ENCODE results near the gene ACSF2. TPM values are rescaled to one million over a fixed set of nuclear protein-coding genes. Genes with fewer than 3 reads are reported as not detected.

Gene ACSF2
- total RNA-seq, 4 donors from 2014 or later = 40.8 to 121 (median 64.3) TPM

- WGBS, 2 donors = 26 to 31% methylated on average over 3 of the region's 3 CpGs
- H3K4me3 ChIP-seq (ENCODE audit: low read depth, poor library complexity, severe bottlenecking) = no peak overlapping the region
- no peak for DNase-seq (ENCODE audit: low spot score in 2 of 2)
- no peak for TF ChIP-seq CTCF (IDR thresholded peaks at IDR 0.05)
- no peak for TF ChIP-seq POLR2A (IDR thresholded peaks at IDR 0.05)
- intact Hi-C loops (cut with DNase I; ENCODE audit: low total_unique reads) = no loop called here
Observed at GRCh38 chr17:50421308-50422051, 4.5 kb upstream of the ACSF2 start.

GRCh38 chr17:50422738-50423137, 3.3 kb upstream of the ACSF2 start:
- no peak overlapping the region for H3K4me3 ChIP-seq (ENCODE audit: low read depth, poor library complexity, severe bottlenecking)
- TF ChIP-seq CTCF (IDR thresholded peaks at IDR 0.05) = no peak
- TF ChIP-seq POLR2A (IDR thresholded peaks at IDR 0.05) = no peak
- no peak for DNase-seq (ENCODE audit: low spot score in 2 of 2)
- intact Hi-C loops (cut with DNase I; ENCODE audit: low total_unique reads) = no loop called here
- WGBS, 2 donors = 93 to 94% methylated on average over 2 of the region's 2 CpGs

GRCh38 chr17:50423553-50424159, 2.4 kb upstream of the ACSF2 start:
- DNase-seq (ENCODE audit: low spot score in 2 of 2) = no peak
- TF ChIP-seq POLR2A (IDR thresholded peaks at IDR 0.05) = no peak
- TF ChIP-seq CTCF (IDR thresholded peaks at IDR 0.05) = no peak
- no peak overlapping the region for H3K4me3 ChIP-seq (ENCODE audit: low read depth, poor library complexity, severe bottlenecking)
- intact Hi-C loops (cut with DNase I; ENCODE audit: low total_unique reads) = no loop called here
- 54 to 57% methylated on average over 6 of the region's 6 CpGs for WGBS, 2 donors

GRCh38 chr17:50424246-50424995, 1.6 kb upstream of the ACSF2 start:
- no peak for TF ChIP-seq CTCF (IDR thresholded peaks at IDR 0.05)
- no peak for TF ChIP-seq POLR2A (IDR thresholded peaks at IDR 0.05)
- 68 to 84% methylated on average over 9 of the region's 9 CpGs for whole genome bisulfite sequencing, 2 donors
- no peak for DNase-seq (ENCODE audit: low spot score in 2 of 2)
- no peak overlapping the region for H3K4me3 ChIP-seq (ENCODE audit: low read depth, poor library complexity, severe bottlenecking)
- intact Hi-C loops (cut with DNase I; ENCODE audit: low total_unique reads) = no loop called here

GRCh38 chr17:50424996-50425681, 879 bp upstream of the ACSF2 start:
- WGBS, 2 donors = 82 to 86% methylated on average over 8 of the region's 8 CpGs
- DNase-seq (ENCODE audit: low spot score in 2 of 2) = no peak
- TF ChIP-seq CTCF (IDR thresholded peaks at IDR 0.05) = no peak
- TF ChIP-seq POLR2A (IDR thresholded peaks at IDR 0.05) = no peak
- intact Hi-C loops (cut with DNase I; ENCODE audit: low total_unique reads) = no loop called here
- H3K4me3 ChIP-seq (ENCODE audit: low read depth, poor library complexity, severe bottlenecking) = no peak overlapping the region
